Stomach (tissue), 9 donors: ENCODE data around the gene CENPC. TPM values are rescaled to one million over a fixed set of nuclear protein-coding genes. Genes with fewer than 3 reads are reported as not detected.

Source experiments
- DNase-seq, 2 donors: peaks; one replicate each; pipeline versions ENCODE4 v3.0.0 to v3.0.0-alpha.2; 2013 to 2019
- H3K27ac ChIP-seq, 5 donors: fragments of 200-600 bp in 4 of 5; sonication (generic) in 4 of 5; one replicate each; pipeline ENCODE4 v1.5.1; 2013 to 2019; ENCODE audit warnings: mild to moderate bottlenecking in 1 of 5, moderate library complexity in 1 of 5
- H3K27me3 ChIP-seq, 3 donors: fragments of 200-600 bp; sonication (generic); one replicate each; pipeline ENCODE4 v1.5.1; 2017 to 2019; ENCODE audit warnings: mixed run types in 1 of 3
- H3K36me3 ChIP-seq, 4 donors: fragments of 200-600 bp; sonication (generic); 1 replicate in 3 of 4; 2 replicates in 1 of 4; pipeline ENCODE4 v1.5.1; 2016 to 2019
- H3K4me1 ChIP-seq, 4 donors: fragments of 200-600 bp; sonication (generic); one replicate each; pipeline ENCODE4 v1.5.1; 2016 to 2019
- H3K4me3 ChIP-seq, 4 donors: fragments of 200-600 bp; sonication (generic) in 3 of 4; one replicate each; pipeline ENCODE4 v1.5.1; 2016 to 2019; ENCODE audit warnings: mild to moderate bottlenecking in 1 of 4
- H3K9me3 ChIP-seq, 4 donors: fragments of 200-600 bp; sonication (generic); one replicate each; pipeline ENCODE4 v1.5.1; 2016 to 2019
- EP300 ChIP-seq: sonication (generic); formaldehyde crosslinking; IDR thresholded peaks from one replicate; pipeline ENCODE4 v1.6.1; 2017; ENCODE audit warnings: antibody characterized with exemption
- POLR2A ChIP-seq, 4 donors: fragments of 450-650 bp; IDR thresholded peaks; one replicate each; pipeline ENCODE4 v1.6.1; 2016; ENCODE audit warnings: antibody characterized with exemption in 4 of 4, control low read depth in 2 of 4, mild to moderate bottlenecking in 1 of 4, moderate library complexity in 1 of 4
- POLR2AphosphoS5 ChIP-seq, 3 donors: sonication (generic); formaldehyde crosslinking; IDR thresholded peaks; one replicate each; pipeline ENCODE4 v1.6.1; 2016; ENCODE audit warnings: antibody characterized with exemption in 3 of 3
- WGBS, 5 donors: extraction: QIAGEN DNeasy Blood & Tissue Kit in 3 of 5; methylation state at CpG; one replicate each; pipeline versions ENCODE4 v1.1.5 to v1.1.7; 2013 to 2018; 5-methylcytosine and 5-hydroxymethylcytosine counted together
- intact Hi-C: fragments of 100-400 bp; cut with DNase I; formaldehyde crosslinking; loops from one replicate; pipeline ENCODE4 v1.15.1; 2023; ENCODE audit warnings: low total_unique reads
- polyA plus RNA-seq, 3 donors: library from polyadenylated mRNA; stranded (reverse); fragments of 200-250 nt; gene quantifications; one replicate each; pipeline ENCODE4 v1.2.3, GENCODE V29; 2013
- small RNA-seq, 4 donors: library from RNA; depleted of rRNA; stranded (forward); fragments of <200 nt; gene quantifications; one replicate each; pipeline ENCODE3, GENCODE V24; 2016
- total RNA-seq, 5 donors: library from RNA; depleted of rRNA; stranded (reverse); fragments of >200 nt; gene quantifications; one replicate each; pipeline versions ENCODE4 v1.1.0 to v1.2.3, GENCODE V29; 2014 to 2016
- TF ChIP-seq, protein P1 (sequence below), 7 experiments: fragments of 450-650 bp in 4 of 7; fragments of 200-600 bp in 3 of 7; sonication (generic) in 3 of 7; IDR thresholded peaks; one replicate each; pipeline ENCODE4 v1.5.1; 2016 to 2019; ENCODE audit warnings: antibody characterized with exemption in 7 of 7, control low read depth in 2 of 7, mild to moderate bottlenecking in 1 of 7
- donor health status: healthy with polysubstance abuse.
- donor health status: Bipolar disorder and iron deficiency.
- donor health status: healthy.

The CENPC gene
- total and polyA plus RNA-seq, 8 donors = 2.7 to 159 (median 32.8) TPM

DNA sequence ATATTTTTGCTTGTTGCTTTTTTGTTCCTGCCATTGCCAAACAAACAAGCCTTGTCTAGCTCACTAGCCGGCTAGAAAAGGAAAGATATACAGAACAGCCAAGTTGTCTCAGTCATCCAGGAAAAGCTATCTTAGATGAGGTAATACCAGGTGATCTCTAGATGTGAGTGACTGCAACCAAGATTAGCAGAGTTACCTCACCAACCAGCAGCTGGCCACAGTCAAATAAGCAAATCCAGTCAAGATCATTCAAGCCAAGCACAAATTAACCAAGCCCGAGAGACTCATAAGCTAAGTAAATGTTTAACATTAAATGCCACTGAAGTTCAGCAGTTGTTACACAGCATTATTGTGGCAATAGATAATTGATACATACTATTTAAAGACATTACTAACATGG, 108.6 kb downstream of the CENPC start:
- Histone ChIP-seq H3K27me3 (no peaks in the 10 kb centered on the region), H3K36me3 (peaks cover 0 to 11% (median 0%) of the 10 kb centered on the region in 4 donors), H3K27ac (no peak overlapping the region), H3K4me1 (no peaks in the 10 kb centered on the region), H3K9me3 (no peaks in the 10 kb centered on the region), H3K4me3 (no peak overlapping the region)
- intact Hi-C loops = no loop called here
- WGBS, 5 donors = 48 to 74% (median 68%) methylated on average over 2 of the region's 2 CpGs
- TF ChIP-seq EP300 (no peak), POLR2A (IDR thresholded peaks at IDR 0.05) (no peak), POLR2AphosphoS5 (IDR thresholded peaks at IDR 0.05) (no peak)
- TF ChIP-seq, protein P1, sequence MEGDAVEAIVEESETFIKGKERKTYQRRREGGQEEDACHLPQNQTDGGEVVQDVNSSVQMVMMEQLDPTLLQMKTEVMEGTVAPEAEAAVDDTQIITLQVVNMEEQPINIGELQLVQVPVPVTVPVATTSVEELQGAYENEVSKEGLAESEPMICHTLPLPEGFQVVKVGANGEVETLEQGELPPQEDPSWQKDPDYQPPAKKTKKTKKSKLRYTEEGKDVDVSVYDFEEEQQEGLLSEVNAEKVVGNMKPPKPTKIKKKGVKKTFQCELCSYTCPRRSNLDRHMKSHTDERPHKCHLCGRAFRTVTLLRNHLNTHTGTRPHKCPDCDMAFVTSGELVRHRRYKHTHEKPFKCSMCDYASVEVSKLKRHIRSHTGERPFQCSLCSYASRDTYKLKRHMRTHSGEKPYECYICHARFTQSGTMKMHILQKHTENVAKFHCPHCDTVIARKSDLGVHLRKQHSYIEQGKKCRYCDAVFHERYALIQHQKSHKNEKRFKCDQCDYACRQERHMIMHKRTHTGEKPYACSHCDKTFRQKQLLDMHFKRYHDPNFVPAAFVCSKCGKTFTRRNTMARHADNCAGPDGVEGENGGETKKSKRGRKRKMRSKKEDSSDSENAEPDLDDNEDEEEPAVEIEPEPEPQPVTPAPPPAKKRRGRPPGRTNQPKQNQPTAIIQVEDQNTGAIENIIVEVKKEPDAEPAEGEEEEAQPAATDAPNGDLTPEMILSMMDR (IDR thresholded peaks at IDR 0.05) = no peak
- no peak for DNase-seq

GRCh38 chr4:67430989-67431388, 114.3 kb downstream of the CENPC start:
- no peak for DNase-seq
- no peak overlapping the region for H3K27ac ChIP-seq
- H3K36me3 ChIP-seq = peaks cover 0 to 8% (median 0%) of the 10 kb centered on the region in 4 donors
- H3K27me3 ChIP-seq = no peaks in the 10 kb centered on the region
- H3K9me3 ChIP-seq = no peaks in the 10 kb centered on the region
- WGBS, 5 donors = 0 to 82% (median 52%) methylated on average over 1 of the region's 1 CpG
- H3K4me3 ChIP-seq = no peak overlapping the region
- intact Hi-C loops = no loop called here
- TF ChIP-seq POLR2AphosphoS5 (IDR thresholded peaks at IDR 0.05) = no peak
- TF ChIP-seq, protein P1 (IDR thresholded peaks at IDR 0.05) = no peak
- no peak for TF ChIP-seq POLR2A (IDR thresholded peaks at IDR 0.05)
- TF ChIP-seq EP300 = no peak
- no peaks in the 10 kb centered on the region for H3K4me1 ChIP-seq

DNA sequence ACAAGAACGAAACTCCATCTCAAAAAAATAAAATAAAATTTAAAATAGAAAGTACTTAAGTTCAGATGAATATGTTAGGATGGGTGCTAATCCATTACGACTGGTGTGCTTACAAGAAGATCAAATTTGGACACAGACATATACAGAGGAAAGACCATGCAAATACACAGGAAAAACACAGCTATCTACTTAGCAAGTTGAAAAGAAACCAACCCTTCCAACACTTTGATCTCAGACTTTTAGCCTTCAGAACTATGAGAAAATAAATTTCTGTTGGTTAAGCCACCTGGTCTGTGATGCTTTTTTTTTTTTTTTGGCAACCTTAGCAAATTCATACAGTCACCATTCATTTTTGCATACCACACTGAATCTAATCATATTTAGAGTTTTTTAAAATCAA, 116.5 kb downstream of the CENPC start:
- Histone ChIP-seq H3K9me3 (no peaks in the 10 kb centered on the region), H3K36me3 (peaks cover 0 to 8% (median 0%) of the 10 kb centered on the region in 4 donors), H3K27ac (no peak overlapping the region), H3K4me3 (no peak overlapping the region), H3K4me1 (no peaks in the 10 kb centered on the region), H3K27me3 (no peaks in the 10 kb centered on the region)
- TF ChIP-seq EP300 = no peak
- TF ChIP-seq POLR2AphosphoS5 (IDR thresholded peaks at IDR 0.05) = no peak
- no peak for TF ChIP-seq POLR2A (IDR thresholded peaks at IDR 0.05)
- TF ChIP-seq, protein P1 (IDR thresholded peaks at IDR 0.05) = no peak
- intact Hi-C loops = no loop called here
- DNase-seq = no peak
- WGBS, 5 donors = 64 to 86% (median 80%) methylated on average over 2 of the region's 2 CpGs

Small RNA genes lying within 50 kb of the gene (small RNA-seq; reads per million reads assigned to genes)
- 0 reads per million in 4 donors for gene RNA5SP527
- 0 to 0.30 (median 0.07) reads per million in 4 donors for gene RNU1-63P

Other genes starting within 250 kb of the CENPC start
- under 1 TPM in 2 of 5 donors, not detected in 3; 0.37 to 0.43 TPM for gene STAP1, start 13.2 kb upstream of the CENPC start, total RNA-seq
- gene STAP1, start 13.2 kb upstream of the CENPC start, polyA plus RNA-seq = 1 to 10 TPM; 1.1 to 1.3 (median 1.2) TPM
- gene UBA6, start 155.7 kb upstream of the CENPC start, total RNA-seq = 100 to 1,000 TPM in 1 of 5 donors, 10 to 100 TPM in 3, 1 to 10 TPM in 1; 5.8 to 253 (median 35.4) TPM
- 1 to 10 TPM; 2.0 to 7.3 (median 4.9) TPM for gene UBA6, start 155.7 kb upstream of the CENPC start, polyA plus RNA-seq
- gene GNRHR, start 208.9 kb upstream of the CENPC start, total RNA-seq = not detected
- not detected for gene GNRHR, start 208.9 kb upstream of the CENPC start, polyA plus RNA-seq